T1000 (cell line): ENCODE data around the gene EIF1AD.

Source experiments
- DNase-seq: peaks from one replicate; lab custom pipeline; 2025; ENCODE audit warnings: mixed read lengths; lab: John Stamatoyannopoulos, UW

The EIF1AD gene

DNA sequence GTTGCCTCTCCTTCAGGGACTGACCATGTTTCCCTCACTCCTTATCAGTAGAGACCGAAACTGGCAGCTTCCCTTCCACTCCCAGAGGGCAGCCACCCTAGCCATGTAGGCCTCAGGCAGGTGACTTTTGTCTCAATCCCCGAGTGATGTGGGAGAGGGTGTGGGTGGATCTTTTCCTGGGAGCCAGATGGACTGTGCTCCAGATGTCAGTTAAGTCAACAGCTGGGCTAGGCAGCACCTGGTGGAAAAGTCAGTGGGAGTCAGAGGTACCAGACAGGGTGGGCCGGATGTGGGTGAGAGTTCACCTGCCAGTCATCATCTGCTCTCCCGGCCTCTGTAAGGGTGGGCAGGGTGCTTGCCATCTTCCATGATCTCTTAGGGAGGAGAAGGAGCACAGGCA lies 2.2 kb upstream of the EIF1AD start:
- no peak for DNase-seq

DNA sequence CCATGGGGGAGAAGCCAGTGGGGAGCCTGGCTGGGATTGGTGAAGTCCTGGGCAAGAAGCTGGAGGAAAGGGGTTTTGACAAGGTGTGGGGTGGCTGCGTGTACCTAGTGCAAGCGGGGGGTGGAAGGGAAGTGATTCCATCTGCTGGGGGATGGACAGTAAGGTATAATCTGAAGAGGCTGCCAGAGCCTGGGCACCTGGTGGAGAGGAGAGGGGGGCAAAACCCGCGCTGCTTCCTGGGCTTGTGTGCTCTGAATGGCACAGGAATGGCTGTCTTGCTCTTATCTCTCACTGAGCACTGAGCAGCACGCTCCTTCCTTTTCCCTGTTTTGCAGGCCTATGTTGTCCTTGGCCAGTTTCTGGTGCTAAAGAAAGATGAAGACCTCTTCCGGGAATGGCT lies 1.3 kb upstream of the EIF1AD start:
- DNase-seq: no peak

DNA sequence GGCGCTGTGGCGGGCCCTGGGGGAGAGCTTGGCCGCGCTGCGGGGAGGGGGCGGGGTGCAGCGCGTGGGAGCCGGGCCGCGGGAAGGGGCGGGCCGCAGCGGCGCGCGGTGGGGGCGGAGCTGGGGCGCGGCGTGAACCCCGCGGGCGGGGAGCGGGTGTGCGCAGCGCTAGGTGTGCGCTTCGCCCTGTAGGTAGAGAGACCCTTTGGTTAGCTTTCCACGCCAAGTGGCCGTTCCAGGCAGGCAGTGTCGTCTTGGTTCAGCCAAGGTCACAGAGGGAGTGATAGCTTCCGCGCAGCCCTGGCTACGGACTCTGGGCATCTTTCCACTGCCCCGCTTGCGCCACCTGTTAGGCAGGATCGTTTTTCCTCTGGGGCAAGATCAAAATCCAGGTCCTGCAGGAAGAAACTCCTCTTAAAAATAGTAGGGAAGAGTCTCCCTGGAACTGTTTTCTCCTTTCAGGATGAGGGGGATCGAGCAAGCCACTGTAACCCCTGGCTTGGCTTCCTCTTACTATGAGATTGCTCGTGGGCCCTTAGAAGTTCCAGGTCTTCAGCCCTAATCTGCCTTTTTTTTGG lies 780 bp upstream of the EIF1AD start:
- no peak for DNase-seq

- no peak for DNase-seq
Measured at GRCh38 chr11:65997286-65997685, 4.7 kb downstream of the EIF1AD start.

DNA sequence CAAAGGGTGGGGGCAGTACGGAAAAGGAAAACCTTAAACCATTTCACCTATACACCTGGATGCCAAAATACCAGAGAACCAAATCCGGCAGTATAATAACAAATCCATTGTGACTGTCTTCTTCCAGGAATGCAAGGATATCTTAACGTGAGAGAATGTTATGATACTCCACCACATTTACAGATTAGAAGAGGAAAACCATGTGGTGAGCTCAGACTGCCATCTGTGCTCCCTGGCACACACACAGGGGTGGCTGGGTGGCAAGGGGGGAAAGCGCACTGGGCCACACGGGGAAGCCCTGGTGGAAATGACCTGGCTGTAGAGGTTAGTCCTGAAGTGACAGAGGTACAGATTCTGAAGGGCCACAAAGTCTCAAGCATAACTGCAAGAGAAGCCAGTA lies 9.9 kb downstream of the EIF1AD start:
- DNase-seq: no peak

DNA sequence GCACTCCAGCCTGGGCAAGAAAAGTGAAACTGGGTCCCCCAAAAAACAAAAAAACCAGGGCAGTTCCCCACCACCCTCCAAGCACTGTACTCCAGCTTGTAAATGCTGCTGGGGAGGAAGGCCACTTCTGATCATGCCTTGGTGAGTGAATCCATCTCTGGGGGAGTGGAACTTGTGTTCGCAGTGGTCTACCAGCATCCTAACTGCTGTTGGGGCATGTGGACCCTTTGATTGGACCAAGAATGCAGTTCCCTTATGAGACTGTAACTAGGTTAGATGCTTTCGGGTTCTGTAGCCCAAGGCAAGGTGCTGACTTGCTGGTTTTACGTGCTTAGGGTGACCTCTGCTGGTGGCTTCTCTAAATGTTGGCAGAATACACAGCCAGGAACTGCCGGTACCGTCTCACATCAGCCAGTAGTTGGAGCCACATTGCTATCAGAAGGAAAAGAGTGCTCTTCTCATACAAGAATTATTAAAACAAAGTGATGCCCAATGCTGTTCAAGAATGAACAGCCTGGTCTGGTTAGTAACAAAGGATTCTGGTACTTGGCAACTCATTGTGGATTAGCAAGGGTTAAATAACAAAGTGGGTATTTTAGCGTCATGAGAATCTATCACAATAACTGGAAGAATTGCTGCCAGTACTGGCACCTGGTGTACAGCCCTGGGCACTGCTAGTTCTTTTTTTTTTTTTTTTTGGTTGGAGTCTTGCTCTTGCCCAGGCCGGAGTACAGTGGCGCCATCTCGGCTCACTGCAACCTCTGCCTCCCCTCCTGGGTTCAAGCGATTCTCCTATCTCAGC lies 13.0 kb downstream of the EIF1AD start:
- DNase-seq: peak; percentile 91

DNA sequence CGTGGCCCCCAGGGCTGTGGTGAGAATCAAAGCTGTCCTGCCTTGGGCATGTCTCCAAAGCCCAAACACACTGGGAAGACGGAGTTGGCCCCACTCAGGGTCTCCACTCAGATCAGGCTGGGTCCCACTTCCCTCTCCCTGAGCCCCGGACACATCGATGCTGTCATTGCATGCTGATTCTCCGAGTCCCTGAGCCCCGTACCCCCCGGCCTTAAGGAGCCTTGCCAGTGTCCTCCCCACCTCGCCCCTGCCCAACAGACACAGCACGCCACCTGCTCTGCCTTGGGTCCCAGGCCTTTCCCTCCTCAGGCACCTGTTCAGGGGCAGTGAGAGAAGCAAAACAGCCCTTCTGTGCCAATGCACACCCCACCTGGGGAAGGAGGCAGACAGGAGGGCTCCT lies 14.6 kb downstream of the EIF1AD start:
- no peak for DNase-seq

DNA sequence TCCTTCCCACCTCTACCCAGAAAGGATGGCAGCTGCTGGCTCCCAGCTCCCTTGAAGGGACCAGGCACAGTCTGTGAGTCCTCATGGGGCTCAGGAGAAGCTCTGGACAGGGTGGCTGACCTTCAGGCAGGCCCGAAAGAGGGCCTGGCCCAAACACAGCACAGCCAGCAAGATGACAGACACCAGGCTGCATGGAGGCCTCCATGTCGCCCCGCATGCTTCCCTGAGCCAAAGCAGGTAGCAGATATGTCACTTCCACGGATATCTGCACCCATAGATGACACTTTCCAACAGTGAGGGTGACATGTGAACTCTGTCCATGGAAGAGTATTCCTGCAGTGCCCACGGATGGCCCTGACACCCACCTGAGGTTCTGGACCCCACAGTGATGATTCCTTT lies 18.4 kb downstream of the EIF1AD start:
- DNase-seq: no peak

- no peak for DNase-seq
Measured at GRCh38 chr11:65982824-65983588, 19.0 kb downstream of the EIF1AD start.

- no peak for DNase-seq
Measured at GRCh38 chr11:65981972-65982823, 19.8 kb downstream of the EIF1AD start.

DNA sequence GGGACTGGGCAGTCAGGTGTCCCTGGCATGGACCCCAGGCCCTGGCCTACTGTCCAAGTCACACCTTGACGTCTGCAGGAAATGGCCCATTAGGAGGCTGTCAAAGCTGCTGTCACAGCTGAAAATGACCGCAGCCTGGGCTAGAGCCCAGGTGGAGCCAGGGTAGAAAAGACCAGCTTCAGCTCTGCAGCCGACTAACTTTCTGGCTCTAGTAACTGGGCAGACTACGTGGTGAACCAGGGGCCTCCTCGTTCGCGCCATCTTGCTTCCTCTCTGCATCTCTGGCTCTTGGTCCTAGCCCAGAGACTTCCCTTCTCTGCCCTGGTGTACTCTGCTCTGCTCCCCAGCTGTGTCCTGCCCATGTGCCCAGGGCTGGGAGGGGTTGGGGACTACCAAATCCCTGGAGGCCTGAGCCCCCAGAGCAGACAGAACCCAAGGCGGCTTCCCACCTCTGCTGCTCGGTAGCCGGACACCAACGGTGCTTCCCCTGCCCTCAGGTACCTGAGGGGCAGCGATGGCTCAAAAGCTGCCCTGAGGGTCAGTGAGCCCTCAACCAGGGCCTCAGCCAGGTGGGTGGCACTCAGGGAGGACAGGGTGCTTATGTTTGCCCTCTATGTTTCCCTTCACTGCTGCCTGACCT lies 20.7 kb downstream of the EIF1AD start:
- DNase-seq: no peak

DNA sequence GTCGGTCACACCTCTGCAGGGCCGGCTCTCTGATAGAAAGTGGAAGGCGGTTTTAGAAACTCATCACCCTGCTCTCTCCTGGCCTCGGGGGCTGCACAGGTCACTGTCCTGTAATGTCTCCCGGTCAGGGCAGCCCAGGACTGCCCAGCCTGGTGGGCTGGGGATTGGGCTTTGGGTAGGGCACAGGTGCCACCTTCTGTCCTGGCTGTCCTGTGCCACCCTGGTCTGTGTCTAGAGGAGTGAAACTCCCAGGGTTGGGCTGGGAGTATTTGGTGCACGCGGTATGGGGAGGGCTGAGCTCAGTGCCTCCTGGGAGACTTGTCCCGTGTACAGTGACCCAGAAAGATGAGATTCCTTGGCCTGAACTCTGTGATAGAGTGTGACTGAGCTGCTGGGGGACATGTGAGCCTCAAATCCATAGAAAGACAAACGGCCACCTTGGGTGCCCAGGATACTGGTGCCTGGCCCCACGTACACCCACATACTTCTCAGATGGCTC lies 22.6 kb downstream of the EIF1AD start:
- no peak for DNase-seq

DNA sequence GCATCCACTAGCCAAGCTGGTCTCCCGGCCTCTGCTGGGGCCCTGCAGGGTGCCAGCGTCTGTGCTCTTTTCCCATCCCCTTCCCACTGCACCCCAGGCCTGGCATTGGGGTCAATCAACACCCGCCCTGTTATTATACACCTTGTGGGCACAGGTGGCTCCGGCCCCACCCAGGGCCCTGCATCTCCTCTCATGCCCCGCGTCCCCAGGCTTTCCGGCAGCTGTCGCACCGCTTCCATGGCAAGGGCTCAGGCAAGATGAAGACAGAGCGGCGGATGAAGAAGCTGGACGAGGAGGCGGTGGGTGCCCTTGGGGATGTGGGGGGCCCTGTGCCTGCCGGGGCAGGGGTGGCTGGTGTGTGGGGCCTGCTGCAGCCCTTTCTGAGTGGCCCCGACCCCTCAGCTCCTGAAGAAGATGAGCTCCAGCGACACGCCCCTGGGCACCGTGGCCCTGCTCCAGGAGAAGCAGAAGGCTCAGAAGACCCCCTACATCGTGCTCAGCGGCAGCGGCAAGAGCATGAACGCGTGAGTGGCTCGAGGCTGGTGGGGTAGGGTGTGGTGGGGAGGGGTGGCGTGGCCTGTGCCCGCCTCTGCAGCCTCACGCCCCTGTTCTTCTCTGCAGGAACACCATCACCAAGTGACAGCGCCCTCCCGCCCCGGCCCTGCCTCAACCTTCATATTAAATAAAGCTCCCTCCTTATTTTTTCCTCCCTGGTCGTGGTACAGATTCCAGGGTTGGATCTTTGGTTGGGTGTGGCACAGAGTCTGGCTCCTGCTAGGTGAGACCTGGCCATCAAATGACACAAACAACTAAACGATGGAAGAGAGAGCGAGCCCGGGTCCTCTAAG lies 23.3 kb downstream of the EIF1AD start:
- DNase-seq: no peak

- no peak for DNase-seq
Measured at GRCh38 chr11:65977621-65978390, 24.2 kb downstream of the EIF1AD start.

GRCh38 chr11:65976216-65977176 lies 25.5 kb downstream of the EIF1AD start:
- DNase-seq: no peak

- no peak for DNase-seq
Measured at GRCh38 chr11:65975771-65976170, 26.2 kb downstream of the EIF1AD start.

GRCh38 chr11:65973439-65974110 lies 28.4 kb downstream of the EIF1AD start:
- peak; percentile 46 for DNase-seq

GRCh38 chr11:65972116-65972515 lies 29.8 kb downstream of the EIF1AD start:
- DNase-seq: no peak
